ENCODE measurements around the gene LRRN2.
"Not testable (repeated sequence)": the region's sequence is repeated elsewhere in the genome, so short reads cannot be mapped to it uniquely, and the experiment has no call there.

Gene LRRN2

DNA sequence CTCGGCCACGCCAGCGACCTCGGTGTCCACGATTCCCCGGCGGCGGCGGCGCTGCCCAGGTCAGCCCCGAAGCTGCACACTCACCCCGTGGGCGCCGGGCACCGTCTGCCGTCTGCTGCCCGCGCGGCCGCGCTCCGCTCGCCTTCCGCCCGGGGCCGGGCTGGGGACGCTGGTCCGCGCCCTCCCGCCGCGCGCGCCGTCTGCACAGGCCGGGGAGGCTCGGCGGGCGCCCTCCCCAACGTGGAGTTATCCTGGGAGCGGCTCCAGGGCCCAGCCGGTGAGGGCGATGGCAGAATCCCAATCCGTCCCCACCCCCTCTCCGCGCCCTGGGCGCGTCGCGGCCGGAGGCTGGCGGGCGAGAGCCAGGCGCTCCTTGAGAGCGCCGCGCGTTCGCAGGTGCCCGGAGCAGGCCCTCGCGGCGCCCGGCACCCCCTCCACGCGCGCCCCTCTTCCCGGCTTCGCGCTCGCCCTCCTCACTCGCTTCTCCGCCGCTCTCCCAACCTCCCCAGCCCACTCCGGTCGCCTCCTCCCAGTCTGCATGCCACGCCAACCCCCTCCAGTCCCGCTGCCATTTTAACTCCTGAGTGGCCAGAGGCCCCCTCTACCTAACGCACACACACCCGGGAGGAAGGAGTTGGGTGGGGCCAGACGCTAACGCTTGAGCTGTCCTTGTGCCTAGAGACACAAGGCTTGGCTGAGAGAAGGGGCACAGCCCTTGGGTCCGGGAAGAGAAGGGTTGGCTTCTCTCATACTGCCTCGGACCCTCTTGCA lies at the start of gene LRRN2:
Gene LRRN2, minus strand, starts transcription at position 503 of the 771 bp plus-strand sequence. CDS start 65,746 bp downstream, outside the sequence.
- DNase-seq: no peak

DNA sequence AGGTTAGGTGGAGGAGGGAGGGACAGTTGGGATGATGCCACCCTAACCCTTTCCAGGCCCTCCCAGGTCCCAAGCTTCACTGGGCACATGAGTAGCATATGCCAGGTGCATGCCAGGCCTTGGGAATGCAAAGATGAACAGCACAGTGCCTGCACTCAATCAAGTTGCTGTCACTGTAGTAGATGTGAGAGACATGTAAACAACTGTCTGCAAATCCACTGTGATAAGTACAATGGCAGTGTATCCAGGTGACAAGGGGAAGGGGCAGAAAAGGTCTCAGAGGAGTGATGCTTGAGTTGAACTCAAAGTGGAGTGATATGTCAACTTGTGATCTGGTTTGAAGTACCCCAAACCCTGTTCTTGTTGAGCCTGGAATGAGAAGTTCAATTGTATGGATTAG lies 49.5 kb upstream of the LRRN2 start:
- DNase-seq: no peak

DNA sequence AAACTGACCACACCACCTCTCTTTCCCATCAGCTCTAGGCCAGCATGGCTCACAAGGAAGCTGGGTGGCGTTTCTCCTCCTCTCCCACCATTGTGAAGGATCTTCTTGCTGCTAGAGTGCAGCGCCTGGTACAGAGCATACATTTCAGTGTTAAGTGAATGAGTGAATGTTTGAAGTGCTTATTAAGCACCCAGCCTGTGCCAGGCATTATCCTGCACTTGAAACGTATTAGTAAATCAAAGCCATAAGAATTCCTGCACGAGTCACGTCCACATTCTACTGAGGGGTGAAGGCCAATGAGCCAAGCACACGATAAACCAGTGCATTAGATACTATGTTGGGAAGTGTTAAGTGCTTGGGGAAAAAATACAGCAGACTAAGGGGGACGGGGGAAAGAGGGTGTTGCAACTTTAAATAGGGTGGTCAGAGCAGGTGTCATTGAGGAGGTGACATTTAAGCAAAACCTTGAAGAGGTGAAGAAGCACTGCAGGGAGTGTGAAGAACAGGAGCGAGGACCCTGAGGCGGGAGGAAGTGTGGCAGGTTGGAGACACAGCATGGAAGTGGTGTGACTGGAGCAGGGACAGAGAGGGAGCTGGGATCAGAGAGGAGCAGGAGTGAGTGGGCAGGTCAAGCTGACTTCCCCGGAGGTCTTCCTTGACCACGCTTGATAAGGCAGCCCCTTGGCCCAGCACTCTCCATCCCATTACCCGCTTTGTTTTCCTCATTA lies 48.5 kb upstream of the LRRN2 start:
- DNase-seq: no peak

DNA sequence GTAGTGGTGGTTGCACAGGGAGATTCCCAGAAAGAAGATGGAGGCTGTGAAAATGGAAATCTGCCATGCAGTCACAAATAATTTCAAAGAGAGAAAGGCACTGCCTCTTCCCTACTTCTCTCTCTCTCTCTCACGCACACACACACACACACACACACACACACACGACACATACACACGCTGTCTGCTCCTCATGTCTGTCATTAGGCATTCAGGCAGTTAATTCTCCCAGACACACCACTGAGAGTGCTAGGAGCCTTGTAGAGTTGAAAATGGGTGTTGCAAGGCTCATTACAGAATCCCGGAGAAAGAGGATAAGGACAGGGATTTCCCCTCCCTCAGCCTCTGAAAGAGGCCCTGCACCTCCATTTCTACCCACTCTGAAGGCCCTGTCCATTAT lies 47.8 kb upstream of the LRRN2 start:
- DNase-seq: no peak

DNA sequence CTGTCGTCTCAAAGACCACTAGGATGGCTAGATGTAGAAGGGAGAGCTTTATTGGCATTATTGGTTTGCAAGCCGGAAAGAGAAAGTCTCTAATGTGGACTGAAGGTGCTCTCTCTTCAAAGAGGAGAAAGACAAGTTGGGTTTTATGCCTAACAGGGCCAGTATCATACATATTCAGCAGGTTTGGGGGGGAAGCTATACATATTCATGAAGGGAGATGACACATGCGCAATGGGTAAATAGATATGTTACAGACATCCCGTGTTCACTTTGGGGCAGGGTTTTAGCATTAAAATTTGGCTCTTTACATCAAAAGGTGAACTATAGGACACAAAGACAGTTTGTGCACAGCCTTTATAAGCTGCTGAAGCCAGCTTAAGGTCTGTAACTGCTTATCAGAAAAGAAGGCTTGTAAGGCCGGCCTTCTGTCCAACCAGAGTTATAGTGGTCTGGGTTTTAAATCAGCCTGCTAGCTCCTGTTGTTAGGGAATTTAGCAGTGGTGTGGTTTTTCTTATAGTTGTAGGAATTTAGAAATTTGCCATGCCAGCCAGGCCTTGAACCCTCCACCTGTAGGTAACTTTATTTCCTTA lies 46.5 kb upstream of the LRRN2 start:
- DNase-seq: no peak

DNA sequence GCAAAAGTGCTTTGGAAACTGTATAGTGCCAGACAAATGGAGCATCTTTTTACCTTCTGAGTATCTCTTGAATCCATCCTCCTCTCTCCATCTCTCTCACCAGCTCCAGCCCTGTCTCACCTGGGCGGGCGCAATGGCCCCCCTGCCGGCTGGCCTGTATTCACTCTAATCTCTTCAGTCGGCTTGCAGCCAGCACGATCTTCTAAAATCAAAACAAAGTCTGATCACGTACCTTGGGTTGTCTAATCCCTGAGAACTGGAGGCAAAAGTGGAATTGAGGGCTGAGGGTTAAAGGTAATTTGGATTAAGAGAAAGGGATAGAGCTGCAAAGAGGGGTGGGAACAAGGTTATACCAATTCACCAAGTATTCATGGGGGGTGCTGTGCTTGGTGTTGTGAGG lies 46.0 kb upstream of the LRRN2 start:
- no peak for DNase-seq

DNA sequence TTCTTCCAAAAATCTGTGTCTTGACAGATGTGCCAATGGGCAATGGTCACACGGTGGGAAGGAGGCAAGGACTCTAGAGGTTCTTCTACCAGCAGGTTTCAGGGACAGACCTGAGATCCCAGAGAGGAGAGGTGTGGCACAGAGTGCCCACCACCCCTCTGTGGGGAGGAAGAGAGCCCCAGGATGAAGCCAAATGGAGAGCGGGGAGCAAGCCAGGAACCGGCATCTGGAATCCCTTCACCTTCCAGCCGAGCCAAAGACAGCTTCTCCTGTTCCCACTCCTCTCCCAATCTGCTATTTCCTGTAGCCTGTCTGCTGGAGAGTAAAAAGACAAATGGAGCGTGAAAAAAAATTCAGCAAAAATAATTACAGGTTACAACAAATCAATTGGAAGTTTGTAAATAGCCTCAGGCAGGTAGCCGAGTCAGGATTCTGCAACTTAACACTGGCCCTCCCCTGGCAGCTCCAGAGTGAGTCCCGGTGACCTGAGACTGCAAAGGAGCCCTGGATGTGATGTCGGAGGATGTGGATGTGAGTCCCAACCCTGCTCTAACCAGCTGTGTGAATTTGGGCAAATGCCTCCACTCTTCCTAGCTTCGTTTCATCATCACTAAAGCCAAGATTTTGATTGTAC lies 45.4 kb upstream of the LRRN2 start:
- no peak for DNase-seq

DNA sequence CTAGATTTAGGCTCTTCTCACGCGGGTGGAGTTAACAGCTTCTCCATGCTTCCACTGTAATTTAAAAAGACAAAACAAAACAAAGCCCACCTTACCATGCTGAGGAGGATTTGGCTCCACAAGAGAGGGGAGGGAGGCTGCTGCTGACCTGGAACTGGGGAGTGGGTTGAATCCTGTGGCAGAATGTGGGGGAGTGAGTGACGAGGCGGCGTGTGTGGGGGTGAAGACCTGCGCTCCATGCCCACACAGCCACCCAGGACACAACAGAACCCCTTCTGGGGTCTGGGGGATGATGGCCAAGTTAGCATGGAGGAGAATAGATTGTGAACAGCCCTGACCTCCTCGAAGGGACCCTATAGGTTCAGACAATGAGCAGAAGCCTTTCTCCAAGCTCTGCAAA lies 44.0 kb upstream of the LRRN2 start:
- DNase-seq: no peak

DNA sequence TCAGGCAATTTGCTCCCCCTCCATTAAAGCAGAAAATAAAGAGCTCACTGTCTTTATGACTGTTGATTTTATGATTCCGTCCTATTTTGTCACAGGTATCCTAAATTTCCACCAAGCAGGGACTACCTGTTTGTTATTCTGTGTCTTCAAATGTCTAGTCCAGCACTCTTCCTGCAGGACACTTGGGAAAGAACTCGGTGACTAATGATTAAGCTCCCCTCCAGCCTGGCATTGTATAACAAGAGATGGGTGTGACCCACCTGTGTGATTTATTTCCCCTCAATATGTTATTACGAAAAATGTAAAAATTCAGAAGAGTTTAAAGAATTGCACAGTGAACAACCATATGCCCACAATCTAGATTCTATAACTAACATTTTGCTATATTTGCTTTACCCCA lies 42.9 kb upstream of the LRRN2 start:
- DNase-seq: no peak

DNA sequence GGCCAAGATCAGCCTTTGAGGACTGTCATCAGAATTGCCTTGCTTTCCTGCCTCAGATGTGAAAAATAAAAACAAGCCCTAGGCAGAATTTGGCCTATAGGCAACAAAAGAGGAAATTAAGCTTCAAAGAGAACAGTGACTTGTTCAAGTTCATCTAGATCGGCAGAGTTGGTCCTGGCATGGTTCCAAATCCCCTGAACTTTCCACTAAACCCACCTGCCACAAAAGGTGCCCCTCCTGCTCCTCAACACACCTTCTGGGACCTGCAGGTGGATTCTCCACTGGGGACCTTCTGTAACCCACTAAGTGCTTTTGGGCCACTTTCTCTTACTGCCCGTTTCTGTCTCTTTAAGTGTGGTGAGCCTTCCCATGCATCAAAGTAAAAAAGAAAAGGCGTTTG lies 42.5 kb upstream of the LRRN2 start:
- DNase-seq: no peak

DNA sequence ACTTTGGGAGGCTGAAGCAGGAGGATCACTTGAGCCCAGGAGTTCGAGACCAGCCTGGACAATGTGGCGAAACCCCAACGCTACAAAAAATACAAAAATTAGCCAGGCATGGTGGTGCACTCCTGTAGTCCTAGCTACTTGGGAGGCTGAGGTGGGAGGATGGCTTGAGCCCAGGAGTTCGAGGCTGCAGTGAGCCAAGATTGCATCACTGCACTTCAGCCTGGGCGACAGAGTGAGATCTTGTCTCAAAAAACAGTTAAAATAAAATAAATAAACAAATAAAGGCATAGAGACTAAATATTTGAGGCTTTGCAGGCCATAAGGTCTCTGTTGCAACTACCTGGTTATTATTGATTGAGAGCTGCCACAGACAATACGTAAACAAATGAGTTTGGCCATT lies 41.9 kb upstream of the LRRN2 start:
- not testable (repeated sequence) for DNase-seq

DNA sequence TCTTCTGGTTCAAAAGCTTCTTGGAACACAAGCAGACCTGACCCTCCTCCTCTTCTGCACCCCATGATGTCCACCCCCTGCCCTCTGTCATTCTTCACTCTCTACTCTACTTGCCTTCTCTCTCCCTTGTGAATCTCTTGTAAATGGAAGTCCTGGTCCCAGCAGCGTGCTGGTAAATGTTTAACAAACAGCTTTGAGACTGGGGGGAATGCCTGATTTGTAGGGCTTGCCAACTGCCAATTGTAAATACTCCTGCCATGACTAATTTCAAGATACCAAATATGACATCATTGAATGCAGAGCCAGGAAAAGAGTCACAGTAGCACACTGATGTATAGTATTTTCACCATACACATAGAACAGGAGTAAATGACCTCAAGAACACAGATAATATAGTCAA lies 40.9 kb upstream of the LRRN2 start:
- DNase-seq: no peak

DNA sequence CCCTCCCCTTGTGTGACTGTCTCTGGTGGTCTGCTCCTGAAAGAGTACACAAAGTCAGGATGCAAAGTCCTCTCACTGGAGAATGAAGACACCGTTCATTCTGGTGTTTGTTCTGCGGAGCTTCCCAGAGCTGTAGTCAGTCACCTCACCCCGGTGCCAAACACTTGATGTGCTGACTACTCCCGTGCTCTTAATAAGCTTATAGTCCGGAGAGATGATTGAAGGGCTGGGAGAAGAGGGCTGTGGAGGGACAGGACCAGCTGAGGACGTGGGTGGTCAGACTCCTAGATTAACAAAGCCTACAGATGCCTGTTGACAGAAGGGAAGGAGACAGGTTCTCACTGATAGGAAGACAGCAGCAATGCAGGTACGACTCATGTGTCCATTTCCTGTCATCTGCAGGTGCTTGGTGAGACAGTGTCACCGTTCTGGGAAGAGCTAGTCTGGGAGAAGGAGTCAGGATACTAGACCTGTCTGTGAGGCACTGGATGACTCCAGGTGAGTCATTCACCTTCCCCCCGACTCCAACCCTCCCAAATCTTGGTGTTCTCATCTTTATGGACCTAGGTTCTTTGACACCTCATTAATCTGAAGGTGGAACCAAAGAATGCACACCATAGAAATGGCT lies 40.4 kb upstream of the LRRN2 start:
- DNase-seq: no peak

DNA sequence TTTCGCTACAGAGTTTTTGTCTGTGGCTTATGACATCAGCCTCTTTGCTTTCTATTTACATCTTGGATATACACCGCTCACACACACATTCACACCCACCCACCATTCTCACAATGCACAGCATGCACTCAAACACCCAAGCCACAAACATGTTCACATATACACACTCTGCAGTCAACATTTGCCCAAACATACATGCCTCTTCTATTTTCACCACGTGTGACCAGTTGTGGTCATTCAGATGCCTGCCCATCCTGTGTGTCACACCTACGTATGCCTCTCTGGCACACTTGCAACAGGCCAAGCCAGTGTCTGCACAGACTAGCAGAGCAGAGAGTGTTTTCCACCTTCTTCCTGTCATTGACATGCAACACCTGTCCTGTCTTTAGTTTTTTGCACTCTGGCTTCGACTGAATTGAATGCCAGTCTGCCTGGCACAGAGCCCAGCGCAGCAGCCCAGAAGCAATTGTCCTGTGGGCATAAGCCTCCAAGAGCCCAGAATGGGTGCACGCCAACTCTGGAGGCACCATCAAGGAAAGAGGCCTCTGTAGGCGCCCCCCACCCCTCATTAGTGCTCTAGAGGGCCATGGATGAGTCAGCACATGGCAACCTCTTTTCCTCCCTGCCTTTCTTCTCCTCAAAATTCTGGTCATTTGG lies 37.7 kb upstream of the LRRN2 start:
- DNase-seq: no peak

DNA sequence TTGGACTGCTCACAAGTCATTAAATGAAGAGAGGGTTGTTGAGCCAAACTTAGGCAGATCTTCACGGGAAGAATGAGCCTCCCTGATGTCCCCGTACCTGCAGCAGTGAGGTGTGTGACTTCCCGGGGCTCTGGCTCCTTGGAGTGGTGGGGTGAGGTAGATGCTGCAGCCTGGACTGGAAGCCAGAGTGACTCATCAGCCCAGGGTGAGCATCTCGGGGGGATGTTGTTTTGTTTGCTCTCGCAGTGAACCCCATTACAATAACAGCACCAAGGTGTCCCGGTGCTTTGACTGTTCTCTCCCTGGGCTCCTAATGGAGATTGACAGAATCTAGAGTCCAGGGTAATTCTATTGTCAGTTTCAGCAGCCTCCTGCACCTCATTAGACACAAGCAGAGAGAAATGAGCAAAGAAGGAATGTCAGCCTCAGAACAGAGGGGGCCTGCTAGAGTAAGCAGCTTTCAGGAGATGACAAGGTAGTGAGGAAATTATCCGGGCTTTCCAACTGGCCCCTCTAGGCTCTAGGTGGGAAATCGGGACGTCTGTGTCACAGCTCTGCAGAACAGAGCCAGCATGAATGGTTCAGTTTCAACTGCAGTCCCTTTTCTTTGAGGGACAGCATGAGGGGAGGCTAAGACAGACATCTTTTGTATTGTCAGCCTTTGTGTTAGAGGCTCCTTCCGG lies 36.0 kb upstream of the LRRN2 start:
- DNase-seq: no peak

DNA sequence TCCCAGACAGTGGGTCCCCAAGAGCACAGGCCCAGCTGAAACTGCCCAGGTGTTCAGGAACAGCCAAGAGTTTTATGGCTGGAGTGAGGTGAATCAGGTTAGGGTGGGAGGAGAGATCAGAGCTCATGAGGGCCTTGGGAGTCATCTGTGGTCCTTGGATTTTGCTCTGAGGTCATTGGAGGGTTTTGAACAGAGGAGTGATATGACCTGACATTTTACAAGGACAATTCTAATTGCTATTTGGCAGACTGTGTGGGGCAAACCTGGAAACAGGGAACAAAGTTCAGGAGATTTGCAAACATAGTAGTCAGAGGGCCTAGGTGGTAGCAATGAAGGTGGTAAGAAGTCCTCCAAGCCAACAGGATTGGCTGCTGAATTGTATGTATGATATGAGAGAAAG lies 31.1 kb upstream of the LRRN2 start:
- no peak for DNase-seq

DNA sequence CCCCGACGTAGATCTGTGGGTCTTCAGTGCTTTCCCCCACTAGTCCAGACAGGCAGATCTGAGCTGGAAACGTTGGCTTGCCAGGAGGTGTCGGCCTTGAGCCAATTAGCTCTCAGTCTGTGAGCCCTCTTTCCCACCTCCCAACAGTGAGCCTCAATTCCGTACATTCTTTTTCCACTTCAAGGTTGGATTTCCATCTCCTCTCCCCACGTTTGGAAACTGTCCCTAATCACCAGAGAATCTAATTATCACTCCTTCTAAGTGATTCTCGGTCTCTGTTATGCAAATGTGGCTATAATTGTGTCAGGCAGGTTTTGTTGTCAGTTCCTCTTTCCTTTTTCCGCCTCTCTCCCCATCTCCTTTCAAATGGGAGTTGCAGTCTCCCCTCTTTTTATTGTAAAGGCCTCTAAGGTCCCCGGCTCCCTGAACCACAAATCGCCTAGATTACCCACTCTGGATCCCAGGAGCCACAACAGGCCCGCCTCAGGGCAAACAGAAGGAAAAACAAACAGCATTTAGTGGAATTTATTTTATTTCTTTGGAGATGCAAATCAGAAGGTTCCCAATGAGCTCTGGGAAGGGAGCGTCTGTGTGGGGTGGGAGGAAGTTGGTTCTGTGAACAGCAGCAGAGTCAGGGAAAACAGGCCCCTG lies 29.4 kb upstream of the LRRN2 start:
- no peak for DNase-seq

DNA sequence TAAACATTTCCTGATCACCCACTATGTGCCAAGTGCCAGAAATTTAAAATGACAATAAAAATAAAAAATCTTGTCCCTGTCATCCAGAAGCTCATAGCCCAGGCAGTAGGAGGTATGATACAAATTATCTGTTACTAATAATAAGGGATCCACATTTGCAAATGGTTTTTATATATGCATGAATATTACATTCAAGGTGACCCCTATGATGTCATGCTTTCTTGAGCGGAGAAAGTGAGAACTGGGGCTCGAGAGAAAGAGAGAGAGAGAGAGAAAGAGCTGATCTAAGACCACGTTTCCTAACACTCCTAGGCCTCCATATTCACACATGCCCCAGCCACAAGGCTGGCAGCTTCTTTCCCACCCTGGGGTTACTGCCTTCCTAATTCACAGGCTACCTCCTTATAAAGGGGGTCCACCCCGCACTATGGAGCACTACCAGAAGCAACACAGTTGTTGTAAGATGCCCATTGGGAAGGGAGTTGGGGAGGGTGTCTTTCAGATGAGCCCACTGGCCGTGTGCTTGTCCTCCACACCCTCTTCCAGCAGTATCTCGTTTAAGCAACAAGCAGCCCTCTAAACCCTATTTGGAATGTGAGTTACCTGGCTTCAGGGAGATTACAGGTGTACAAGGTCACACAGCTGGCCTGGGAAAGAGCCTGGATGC lies 28.8 kb upstream of the LRRN2 start:
- no peak for DNase-seq

DNA sequence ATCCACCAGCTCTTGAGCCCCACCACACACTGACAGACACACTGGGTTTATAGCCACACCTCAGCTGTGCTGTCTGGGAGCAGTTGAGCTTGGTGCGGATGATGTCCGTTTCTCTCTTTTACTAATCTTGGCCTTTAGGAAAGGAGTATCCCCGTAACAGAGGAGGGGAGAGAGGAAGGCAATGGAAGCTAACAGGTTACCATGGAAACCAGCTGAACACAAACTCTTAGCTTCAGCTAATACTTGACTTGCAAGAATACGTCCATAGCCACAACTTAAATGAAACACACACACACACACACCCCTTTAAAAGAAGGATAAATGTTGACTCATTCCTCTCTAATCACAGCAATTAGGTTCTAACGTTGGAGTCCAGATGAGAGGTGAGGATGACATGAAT lies 28.0 kb upstream of the LRRN2 start:
- no peak for DNase-seq

DNA sequence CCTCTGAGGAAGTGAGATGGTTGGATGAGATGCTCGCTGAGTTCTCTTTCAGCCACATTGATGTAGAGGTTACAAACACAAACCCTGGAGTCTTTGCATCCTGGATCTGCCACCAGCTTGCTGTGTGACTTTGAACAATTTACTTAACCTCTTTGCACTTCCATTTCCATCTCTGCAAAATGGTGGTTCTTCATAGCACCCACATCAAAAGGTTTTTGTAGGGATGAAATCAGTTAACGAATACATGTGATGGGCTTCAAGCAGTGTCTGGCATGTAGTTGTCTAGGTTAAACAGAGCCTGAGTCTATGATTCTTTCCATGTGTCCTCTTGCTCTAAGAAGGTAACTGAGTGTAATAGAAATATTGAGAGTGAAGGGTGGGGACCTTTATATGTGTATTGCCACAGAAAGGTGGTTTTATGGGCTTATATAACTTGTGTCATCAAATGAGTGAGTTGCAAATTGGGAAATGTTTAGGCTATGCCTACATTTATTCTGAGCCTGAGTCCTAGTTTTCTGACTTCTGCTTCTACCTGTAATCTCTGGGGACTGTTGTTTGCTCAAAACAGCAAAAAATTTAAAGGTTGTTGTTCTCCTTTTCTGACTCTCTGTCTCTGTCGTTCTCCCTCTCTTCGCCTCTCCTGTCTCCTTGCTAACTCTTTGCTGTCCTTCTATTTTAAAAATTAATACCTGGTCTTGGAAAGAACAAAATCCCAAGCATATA lies 27.3 kb upstream of the LRRN2 start:
- no peak for DNase-seq
